GM21825 (cell line): Measurements from ENCODE around the gene MYBPH.
A peak's percentile ranks its signal among the peaks of the same experiment; 100 is the strongest.

ENCODE experiments used
- ATAC-seq: cut with Tn5 transposase; IDR thresholded peaks from one replicate; pipeline ENCODE4 v1.9.1; 2021; ENCODE audit warnings: mild to moderate bottlenecking, moderate library complexity; ENCODE audit not compliant: unreplicated experiment

The MYBPH gene

DNA sequence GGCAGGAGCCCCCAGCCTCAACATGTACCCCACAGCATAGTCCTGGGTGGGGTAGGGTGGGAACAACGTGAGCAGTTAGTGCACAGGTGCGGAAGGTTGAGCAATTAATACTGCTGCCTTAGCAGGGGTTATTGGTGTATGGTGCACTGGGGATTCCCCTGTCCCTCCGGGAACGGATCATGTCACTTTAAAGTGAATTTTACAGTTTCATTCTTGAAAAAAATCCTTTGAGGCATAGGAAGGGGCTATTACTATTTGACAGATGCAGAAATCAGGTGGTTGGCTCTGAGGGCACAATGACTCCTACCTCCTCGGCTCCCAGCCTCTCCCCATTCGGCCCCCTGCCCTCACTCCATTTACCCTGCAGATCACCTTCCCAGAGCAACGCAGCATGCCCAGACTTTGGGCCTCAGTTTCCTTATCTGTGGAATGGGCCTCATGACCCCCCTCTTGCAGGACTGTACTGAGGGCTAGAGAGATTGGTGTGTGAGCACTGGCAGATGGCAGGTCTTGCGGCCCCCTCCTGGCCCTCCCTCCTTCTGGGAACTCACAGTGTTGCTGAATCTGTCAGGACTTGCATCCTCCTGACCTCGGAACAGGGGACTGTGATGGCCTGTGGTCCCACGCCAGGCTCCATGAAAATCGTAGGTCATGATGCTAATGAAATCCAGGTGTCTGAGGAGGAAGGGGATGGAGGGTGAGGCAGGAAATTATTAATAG, 5.1 kb upstream of the MYBPH start:
- ATAC-seq = no peak

DNA sequence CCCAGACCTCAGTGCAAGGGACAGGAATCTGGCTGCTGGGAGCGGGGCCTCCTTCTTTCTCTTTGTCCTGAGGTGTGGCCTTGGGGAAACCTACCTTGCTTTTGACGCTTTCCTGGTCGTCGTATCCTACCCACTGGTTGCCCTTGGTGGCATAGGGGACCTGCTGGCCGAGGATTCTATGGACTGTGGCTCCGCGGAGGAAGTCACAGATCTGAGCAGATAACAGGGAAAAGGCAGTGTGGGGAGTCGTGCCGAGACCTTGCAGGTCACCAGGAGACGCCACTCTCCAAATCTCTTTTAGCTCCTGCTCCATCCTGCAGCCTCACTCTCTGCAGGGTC, 4.0 kb upstream of the MYBPH start:
- ATAC-seq = no peak

DNA sequence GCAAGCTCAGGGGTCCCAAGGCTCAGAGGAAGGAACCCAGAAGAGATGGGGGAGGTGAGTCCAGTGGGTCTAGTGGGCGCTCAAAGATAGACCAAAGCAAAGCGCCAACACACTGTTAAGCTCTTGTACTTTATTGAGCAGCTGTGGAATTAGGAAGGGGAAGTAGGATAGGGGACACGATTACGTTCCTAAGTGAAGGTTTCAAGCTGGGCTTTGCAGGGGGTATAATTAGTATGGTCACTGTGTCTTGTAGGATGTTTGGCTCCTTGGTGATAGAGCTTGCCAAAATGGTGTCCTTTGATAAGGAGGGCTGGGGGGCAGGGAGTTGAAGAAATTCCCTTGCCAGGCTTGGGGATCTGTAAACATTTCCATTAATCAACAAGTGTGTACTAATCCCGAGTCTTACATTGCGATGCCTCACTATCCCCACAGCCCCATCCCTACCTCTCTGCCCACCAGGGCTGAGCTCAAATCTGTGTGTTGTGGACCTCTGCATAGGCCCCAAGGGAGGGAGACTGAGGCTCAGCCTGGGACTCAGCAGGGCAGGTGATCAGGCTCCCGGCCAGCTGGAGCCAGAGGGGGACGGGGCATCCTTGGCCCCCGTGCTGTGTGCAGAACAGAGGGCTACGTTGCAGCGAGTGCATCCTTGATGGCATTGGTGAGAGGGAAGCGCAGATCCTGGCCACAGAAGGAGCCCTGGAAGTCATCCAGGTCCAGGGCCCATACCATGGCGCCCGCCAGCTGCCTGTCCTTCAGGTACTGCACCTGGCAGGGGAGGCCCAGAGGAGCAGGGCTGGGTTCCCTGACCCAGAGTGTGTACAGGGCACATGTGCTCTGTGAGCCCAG, 3.4 kb upstream of the MYBPH start:
- no peak for ATAC-seq

DNA sequence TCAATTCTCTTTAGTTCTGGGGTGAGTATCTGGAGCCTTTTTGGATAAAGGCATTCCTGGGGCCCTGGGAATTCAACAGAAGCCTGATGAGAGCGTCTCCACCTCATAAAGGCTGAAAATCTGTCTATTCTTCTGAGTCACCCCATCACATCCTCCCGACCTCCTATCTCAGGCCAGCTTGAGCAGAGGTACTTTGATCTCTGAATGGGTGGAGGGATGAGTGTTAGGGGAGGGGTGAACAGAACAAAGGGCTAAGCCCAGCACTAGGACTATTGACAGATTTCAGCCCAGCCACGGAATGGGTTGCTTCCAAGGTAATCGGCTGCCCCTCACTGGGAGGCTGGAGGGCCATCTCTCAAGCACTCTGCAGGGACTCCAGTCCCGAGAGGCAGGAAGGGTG, 2.5 kb upstream of the MYBPH start:
- ATAC-seq = no peak

DNA sequence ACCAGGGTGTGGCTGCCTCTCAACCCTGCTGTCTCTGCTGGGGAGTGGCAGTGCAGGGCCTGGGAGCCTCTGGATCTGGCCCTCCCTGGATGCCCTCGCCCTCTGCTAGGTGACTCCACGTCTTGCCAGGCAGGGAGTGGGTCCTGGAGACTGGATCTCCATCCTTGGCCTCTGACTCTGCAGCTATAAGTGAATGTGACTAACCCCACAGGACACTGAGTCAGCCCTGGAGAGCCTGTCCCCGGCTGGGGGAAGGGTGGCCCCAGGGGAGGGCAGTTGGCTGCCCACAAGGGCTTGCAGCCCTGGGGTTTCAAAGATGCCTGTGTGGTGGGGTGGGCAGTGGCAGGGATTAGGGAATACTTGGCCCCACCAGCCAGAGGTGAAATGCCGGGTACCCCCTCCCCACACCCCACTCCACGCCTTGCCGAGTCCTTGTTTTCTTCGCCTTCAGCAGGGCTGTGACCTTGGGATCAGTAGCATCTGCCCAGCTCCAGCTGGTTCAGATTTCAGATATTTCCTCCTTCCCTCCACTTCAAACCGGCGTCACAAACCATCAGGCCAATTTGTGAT, 1.9 kb upstream of the MYBPH start:
- no peak for ATAC-seq

DNA sequence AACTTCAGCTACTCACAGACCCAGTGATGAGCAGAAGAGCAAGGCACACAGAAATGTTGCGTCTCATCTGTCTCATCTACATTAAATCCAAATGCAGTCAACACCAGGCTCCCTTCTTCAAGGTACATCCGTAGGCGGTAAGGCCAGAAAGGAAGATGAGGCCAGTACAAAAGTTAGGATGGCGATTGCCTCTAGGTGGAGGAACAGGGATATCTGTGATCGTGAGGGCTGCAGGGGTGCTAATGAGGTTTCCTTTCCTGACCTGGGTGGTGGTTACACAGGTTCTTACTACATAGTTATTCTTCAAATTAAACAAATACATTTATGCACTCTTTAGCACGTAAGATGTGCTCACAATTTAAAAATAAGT, 1.4 kb upstream of the MYBPH start:
- no peak for ATAC-seq

DNA sequence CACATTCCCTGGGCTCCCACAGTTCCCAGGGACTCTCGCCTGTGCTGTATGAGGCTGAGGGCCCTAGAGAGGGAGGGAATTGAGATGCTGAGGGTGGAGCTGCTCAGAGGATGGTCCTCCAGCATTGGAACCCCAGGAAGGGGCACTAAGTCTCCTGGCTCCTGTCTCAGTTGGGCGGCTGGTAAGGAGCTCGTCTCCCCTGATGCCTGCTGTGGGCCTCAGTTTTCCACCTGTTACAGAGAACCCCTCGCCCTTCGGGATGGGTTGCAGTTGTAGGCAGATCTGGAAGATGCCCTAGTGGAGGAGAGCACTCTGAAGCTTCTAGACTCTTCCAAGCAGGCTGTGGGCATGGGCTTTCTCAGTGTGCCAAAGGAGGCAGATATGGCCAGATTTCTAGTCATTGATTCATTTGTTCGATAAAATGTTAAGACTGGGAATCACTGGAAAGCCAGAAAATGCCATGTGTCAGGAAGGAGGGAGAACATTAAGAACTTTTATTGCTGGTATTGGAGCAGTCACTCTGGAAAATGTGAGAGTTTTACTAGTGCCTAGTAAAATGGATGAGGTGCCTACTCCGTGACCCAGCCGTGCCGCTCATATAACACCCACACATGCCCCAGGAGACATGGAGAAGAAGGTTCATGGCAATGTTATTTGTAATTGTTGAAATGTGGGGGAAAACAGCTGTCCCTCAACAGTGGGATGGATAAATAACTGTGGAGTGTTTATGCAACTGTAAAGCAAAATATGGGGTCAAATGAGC, 828 bp upstream of the MYBPH start:
- no peak for ATAC-seq

DNA sequence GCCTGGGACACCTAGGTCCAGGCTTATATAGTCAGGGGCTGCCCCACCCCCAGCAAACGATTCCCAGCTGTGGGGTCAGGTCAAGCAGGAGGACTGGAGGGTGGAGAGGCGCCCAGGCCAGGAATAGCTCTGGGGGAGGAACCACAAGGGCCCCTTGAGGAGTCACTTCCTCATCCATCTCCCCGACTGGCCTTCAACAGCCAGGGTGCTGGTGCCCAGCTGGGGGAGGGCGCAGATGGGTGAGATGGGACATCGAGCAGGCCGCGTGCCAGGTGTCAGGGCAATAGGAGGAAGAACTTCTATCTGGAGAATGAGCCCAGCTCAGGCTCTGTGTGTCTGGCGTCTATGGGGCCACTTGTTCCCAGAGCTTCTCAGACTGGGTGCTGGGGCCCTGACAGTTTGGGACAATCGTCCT, 208 bp upstream of the MYBPH start:
- ATAC-seq = no peak

DNA sequence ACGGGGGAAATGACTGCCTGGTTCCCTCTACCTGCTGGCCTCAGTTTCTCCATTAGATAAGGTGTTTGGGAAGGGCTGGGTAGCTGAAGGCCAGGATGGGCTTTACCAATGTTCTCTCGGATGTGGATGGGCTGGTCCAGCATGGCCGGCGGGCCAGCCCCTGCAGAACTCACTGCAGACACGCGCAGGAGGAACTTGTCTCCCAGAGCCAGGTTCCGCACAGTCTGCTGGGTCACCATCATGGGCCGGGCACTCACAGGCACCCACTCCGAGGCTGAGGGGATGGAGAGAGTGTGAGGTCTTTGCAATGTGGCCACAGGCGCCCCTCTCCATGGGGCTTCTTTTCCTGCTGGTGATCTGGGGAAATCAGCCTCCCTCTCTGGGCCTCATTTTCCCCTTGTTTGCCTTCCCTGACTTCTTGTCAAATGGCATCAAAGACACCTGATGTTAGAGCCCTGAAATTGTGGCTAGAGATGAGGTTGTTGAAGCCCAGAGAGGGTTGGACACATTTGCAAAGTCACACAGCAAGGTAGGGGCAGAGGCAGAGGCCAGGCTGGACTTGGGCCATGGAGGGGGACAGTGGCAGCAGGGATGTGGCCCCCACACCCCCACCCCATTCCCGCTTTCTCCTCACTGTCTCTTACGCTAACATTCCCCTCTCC, 1.2 kb downstream of the MYBPH start:
- ATAC-seq = no peak

DNA sequence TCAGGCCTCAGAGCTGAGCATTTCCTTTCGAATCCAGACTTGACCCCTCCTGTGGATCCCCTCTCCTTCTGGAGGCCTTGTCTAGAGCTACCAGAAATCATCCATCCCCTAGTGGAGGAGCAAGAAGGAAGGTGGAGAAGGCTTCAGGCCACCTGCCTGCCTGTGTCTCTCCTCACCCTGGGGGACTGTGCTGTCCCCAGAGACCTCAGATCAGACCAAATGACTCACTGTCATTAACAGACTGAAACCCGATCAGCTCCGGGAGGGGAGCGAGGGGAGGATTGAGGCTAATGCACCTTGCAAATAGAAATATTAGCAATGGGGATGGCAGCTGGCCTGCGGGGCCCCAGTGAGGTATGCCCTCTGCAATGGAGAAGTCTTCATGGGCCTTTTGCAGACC, 2.1 kb downstream of the MYBPH start:
- ATAC-seq = peak; percentile 80

DNA sequence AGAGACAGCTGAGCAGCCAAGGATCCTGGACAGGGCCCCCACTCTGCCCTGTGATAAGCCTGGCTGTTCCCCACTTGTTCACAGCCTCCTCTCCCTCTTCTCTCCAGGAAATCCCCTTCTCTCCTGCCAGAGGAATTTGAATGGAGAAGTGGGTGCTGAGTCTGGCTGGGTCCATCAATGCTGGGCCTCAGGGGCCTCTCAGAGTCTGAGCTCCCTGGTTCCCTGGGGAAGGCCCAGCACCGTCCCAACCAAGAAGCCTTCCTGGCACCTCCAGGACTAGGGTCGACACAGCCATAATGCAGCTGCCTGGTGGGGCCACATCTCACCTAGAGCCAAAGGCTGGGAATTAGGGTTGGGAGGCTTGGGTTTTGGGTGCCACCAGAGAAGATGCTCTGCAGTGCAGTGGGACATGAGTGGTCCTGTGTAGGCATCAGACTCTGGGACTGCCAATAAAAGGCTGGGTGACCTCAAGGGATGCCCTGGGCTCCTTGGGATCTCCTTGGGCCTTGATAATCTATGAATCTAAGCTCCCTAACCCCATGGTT, 2.5 kb downstream of the MYBPH start:
- no peak for ATAC-seq

DNA sequence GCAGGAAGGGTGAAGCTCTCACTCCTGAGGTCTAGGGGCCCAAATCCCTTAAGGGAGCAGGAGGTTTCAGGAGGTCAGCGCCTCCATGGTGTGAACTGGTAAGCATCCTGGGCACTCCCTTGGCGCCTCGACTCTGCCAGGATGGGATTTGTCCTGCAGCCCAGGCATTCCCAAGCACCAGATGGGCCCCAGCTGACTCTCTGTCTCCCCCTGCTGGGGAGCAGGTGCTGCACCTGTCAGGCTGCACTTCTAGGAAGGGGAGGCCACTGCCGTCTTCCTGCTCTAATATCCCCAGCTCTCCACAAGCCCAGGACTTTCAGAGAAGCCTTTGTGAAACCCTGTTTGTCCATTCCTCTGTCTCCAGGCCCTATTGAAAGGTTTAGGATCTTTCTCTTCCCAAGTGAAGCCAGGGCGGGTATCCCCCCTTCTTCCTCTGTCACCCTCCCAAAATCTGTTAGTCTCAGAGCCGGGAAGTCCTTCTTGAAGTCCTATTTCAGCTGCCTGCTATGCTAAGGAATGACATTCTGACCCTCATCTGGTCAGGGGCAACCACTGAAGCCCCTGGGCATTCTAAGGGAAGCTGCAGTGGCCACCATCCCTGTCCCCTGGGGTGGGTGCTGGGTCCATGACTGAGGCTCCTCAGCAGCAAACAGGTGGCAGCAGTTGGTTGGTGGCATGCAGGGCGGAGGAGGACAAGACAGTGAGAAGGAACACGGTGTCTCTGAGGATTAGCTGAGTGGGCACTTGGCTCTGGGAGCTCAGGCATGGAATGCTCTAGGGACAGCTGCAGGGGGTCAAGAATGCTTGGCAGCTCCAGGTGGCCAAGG, 3.2 kb downstream of the MYBPH start:
- ATAC-seq = no peak

DNA sequence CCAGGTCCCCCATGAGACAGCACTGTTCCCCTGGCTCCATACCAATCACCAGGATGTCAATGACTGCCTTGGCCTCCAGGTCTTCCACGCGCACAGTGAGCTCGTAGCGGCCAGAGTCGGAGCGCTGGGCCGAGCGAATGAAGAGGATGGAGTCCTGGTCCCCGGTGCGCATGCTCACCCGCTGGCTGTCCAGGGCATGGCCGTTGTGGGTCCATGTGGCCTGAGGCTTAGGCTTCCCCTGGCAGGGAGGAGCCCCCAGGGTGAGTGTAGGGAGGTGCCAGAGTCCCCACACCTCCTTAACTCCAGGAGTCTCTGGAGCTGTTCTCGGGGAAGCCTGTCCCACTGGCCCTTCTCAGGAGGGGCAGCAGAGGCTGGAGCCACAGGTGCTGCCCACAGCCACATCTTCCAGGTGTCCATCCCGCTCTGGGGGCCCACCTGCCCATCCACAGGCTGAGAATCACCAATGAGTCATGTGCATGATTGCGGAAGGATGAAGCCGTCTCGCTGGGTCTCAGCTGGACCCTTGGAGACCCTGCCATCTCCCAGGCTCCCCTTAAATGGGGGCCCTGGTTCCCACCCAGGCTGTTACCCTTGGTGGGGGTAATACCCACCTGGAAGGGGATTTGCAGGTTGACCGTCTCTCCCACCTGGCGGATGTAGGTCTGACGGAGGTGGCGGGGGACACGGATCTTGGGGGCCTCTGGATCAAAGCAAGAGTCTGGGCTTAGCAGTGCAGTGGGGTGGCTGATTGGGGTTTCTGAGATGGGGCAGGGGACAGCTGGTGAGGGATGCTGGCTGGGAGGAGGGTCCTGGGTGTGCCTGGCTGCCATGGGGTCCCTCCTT, 4.1 kb downstream of the MYBPH start:
- no peak for ATAC-seq

DNA sequence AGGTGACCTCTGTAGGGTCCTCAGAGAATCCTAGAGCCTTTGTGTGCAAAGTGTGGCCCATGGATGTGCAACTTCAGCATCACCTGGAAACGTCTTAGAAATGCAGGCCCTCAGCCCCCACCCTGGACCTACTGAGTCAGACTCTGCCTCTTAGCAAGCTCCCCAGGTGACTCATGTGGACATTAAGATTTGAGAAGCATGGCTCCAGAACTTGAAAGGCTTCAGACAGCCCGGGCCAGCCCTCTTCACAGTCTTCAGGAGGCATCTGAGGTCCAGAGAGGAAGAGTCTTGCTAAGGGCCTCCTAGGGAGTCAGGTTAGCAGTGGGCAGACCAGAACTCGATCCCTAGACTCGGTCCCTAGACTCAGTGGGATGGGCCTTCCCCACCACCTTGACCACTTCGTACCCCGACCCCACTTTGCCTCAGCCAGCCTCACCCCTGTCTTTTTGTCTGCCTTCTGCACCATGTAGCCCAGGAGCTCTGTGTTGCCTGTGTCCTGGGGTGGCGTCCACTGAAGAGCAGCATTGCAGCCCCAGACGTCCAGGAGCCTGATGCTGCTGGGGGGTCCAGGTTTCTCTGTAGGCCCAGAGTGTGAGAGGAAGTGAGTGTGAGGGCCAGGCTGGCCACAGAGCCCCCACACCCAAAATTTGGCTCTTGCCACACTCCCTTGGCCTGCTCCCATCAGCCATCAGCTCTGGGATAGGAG, 4.8 kb downstream of the MYBPH start:
- no peak for ATAC-seq

DNA sequence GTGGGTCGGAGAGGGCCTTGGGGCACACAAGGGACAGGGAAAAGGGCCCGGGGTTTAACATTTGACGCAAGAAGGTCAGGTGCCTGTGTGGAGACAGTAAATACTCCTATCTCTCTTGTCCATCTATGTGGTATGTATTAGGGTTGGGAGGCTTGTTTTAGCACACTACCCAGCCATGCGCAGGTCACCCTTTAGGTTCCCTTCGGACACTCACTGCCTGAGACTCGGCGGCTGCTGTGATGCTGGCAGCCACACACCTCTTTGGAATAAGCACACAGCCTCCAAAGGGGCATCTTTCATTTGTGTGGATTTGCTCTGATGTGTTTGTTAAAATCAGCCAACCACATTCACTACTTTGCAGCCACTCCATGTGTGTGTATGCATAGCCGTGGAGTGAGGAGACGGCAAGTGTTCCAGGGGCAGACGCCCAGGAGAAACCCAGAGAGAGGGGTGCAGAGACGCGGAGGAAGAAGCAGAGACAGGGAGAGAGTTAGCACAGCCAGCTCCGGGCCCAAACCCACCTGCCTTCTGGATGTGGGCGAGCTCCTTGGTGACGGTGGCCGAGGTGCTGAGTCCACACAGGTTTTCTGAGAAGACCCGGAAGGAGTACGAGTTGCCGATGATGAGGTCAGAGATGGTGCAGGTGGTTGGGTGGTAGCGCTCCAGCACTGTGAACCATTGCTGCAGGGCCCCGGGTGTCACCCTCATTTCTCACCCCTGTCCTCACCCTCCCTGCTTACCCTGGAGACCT, 5.7 kb downstream of the MYBPH start:
- ATAC-seq = no peak

DNA sequence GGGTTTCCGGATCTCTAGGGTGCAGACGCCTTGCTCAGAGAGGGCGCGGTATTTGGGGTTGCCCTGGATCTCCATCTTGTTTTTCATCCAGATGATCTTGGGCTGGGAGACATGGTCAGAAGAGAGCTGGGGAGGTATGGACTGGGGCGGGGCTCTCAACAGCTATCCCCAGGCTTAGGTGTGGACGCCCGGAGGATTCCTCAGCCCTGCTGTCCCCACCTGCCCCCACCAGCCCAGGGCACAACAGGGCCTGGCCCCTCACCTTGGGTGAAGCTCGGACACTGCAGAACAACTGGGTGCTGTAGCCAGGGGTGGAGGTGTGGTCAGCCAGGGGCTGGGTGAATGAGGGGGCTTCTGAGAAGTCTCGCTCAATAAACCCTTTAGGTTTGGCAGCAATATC, 6.6 kb downstream of the MYBPH start:
- no peak for ATAC-seq

DNA sequence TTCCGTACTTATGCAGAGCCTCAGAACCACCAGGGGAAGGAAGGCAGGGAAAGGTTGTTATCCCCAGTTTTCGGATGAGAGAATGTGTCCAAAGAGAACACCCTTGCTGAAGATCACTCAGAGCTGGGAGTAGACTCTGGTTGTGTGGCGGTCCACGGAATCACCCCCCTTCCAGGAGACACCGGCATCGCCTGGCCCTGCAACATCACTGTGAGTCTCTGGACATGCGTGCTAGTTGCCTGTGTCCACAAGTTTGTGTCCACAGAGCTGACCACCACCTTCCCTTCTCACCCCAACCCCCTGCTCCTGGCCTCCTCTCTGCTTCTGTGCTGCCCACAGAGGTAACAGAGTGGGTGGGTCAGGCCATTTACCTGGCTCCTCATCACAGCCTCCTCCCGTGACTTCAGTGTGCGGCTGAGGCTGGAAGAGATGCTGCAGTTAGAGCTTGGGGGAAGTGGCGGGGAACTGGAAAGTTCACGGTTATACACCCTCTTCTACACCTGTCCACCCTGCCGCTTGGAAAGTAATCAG, 7.3 kb downstream of the MYBPH start:
- ATAC-seq = no peak

DNA sequence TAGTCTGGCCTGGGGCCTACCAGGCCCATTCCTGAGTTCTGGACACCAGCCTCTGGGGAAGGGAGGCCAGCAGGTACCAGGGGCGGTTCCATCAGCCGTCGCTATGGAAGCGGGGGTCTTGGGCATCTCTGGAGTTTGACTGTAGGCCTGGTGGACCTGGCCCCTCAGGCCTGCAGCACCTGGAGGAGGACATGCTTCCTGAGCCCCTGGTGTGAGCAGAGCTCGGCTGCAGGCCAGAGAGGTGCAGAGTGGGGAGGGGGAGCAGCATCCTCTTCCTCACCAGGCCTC, 7.8 kb downstream of the MYBPH start:
- no peak for ATAC-seq
